ENCODE measurements around the gene POFUT2. TPM values are rescaled to one million over a fixed set of nuclear protein-coding genes. Genes with fewer than 3 reads are reported as not detected.

The POFUT2 gene
- polyA plus RNA-seq, 1 donor from 2014 or later, result 5.9 TPM

GRCh38 chr21:45291613-45292398 is 4.1 kb upstream of the POFUT2 start:
- peaks cover 2 to 23% (median 8%) of the 10 kb centered on the region in 3 donors for H3K4me1 Mint-ChIP-seq
- peak overlapping the region in 1 of 3 donors; percentile 39 for H3K27ac Mint-ChIP-seq
- peak overlapping the region in 3 of 4 donors; percentile 27 to 82 (median 43) for H3K4me3 Mint-ChIP-seq
- peaks cover 0 to 3% (median 0%) of the 10 kb centered on the region in 3 donors for H3K9me3 Mint-ChIP-seq
- no peaks in the 10 kb centered on the region for H3K36me3 Mint-ChIP-seq
- peaks cover 8% of the 10 kb centered on the region for H3K27me3 Mint-ChIP-seq

GRCh38 chr21:45290948-45291612 is 3.4 kb upstream of the POFUT2 start:
- peak overlapping the region in 1 of 4 donors; percentile 29 for H3K4me3 Mint-ChIP-seq
- H3K36me3 Mint-ChIP-seq, result no peaks in the 10 kb centered on the region
- H3K4me1 Mint-ChIP-seq, result peaks cover 2 to 16% (median 10%) of the 10 kb centered on the region in 3 donors
- H3K9me3 Mint-ChIP-seq, result no peaks in the 10 kb centered on the region
- H3K27ac Mint-ChIP-seq, result peak overlapping the region in 1 of 3 donors; percentile 54
- peaks cover 6% of the 10 kb centered on the region for H3K27me3 Mint-ChIP-seq

DNA sequence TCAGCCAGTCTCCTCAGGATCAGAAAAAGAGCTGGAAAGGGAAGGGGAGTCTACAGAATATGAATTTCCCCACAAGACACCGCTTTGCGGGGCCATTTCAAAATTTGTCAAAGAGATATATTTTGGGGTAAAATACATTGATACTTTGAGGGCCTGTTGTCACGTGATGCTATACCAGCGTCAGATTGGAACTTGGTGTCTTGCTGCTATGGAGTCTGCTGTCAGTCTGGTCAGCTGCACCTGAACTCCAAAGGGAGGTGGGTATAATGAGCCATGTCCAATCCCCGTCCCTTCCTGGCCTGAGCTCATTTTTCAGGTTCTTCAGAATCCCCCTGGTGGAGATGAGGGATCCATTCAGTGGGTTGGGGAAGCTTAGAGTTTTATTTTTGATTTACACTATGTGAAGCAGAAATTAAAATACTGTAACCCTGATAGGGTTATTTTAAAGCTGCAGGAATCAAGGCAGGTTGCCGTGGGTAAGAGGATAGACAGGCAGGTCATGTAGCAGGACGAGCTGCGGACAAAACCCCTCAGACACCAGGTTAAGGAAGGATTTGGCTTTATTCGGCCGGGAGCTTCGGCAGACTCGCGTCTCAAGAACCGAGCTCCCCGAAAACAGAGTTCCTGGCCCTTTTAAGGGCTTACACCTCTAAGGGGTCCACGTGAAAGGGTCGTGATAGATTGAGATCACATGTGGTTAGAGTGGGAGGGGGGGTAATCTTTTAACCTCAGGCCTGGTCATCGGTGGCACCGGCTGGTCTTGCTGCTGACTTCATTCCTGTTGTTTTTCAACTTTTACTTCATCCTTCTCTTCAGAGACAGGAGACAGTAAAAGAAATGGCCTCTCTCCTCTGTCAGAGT is 2.2 kb upstream of the POFUT2 start:
- Mint-ChIP-seq H3K9me3 (no peaks in the 10 kb centered on the region), H3K4me1 (peaks cover 2 to 10% (median 10%) of the 10 kb centered on the region in 3 donors), H3K27me3 (peaks cover 2% of the 10 kb centered on the region), H3K27ac (peak overlapping the region in 1 of 3 donors; percentile 84), H3K36me3 (no peaks in the 10 kb centered on the region), H3K4me3 (peak overlapping the region in 2 of 4 donors; percentile 31 to 76)

- Mint-ChIP-seq H3K27ac (peak overlapping the region in 2 of 3 donors; percentile 78 to 84), H3K27me3 (no peaks in the 10 kb centered on the region), H3K9me3 (no peaks in the 10 kb centered on the region), H3K4me1 (peaks cover 2 to 10% (median 10%) of the 10 kb centered on the region in 3 donors), H3K4me3 (peak overlapping the region in 3 of 4 donors; percentile 51 to 76 (median 72)), H3K36me3 (no peaks in the 10 kb centered on the region)
Measured at GRCh38 chr21:45289134-45289533, 1.4 kb upstream of the POFUT2 start.

DNA sequence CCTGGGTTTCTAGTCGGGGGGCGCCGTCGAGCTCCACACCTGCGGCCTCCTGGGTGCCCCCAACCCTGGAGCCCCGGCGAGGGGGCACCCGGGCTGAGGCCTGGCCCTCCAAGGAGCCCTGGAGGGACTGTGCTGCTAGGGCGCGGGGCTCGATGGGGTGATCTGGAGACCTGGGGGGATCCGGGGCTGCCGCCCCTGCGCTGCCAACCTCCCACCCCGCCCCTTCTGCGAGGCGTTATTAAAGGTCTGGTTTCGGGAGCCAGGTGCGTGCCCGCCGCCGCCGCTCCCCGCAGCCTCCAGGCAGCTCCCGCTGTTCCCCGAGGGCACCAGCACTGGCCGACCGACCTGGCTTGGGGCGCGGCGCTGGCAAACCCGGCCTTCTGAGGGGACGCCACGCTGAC is 746 bp upstream of the POFUT2 start:
- Mint-ChIP-seq H3K9me3 (no peaks in the 10 kb centered on the region), H3K27me3 (no peaks in the 10 kb centered on the region), H3K4me1 (peaks cover 2 to 10% (median 10%) of the 10 kb centered on the region in 3 donors), H3K4me3 (peak overlapping the region; percentile 65 to 84 (median 74)), H3K27ac (peak overlapping the region in 2 of 3 donors; percentile 78 to 84), H3K36me3 (no peaks in the 10 kb centered on the region)

DNA sequence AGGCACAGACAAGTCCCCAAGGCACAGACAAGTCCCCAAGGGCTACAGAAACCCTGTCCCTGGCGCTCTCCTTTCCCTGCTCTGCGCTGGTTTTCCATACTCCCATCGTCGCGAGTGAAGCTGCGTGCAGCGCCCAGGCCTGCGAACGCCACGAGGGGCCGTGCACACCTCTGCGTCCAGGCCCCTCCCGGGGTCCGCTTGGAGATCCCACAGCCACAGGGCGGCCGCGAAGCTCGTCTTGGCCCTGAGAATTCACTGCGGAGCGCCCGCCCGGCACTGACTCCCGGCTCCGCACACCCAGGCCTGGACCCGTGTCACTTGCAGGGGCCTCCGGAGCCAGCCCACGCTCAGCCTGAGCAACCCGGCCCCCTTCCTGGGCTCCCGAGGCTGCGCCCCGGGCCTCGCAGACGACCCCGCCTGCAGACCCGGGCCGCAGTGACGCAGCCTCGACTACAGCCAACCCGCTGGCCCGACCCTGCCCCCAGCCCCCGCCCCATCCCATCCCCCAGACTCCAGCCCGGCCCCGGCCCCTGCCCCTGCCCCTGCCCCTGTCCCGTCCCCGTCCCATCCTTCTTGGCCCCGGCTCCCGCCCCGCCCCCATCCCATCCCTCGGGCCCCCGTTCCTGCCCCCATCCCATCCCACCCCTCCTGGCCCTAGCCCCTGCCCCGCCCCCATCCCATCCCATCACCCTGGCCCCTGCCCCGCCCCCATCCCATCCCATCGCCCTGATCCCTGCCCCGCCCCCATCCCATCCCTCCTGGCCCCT is 841 bp downstream of the POFUT2 start:
- peak overlapping the region in 3 of 4 donors; percentile 52 to 94 (median 63) for H3K4me3 Mint-ChIP-seq
- no peaks in the 10 kb centered on the region for H3K9me3 Mint-ChIP-seq
- H3K27ac Mint-ChIP-seq, result peak overlapping the region in 1 of 3 donors; percentile 87
- H3K27me3 Mint-ChIP-seq, result no peaks in the 10 kb centered on the region
- no peaks in the 10 kb centered on the region for H3K36me3 Mint-ChIP-seq
- H3K4me1 Mint-ChIP-seq, result peaks cover 0 to 10% (median 3%) of the 10 kb centered on the region in 3 donors

DNA sequence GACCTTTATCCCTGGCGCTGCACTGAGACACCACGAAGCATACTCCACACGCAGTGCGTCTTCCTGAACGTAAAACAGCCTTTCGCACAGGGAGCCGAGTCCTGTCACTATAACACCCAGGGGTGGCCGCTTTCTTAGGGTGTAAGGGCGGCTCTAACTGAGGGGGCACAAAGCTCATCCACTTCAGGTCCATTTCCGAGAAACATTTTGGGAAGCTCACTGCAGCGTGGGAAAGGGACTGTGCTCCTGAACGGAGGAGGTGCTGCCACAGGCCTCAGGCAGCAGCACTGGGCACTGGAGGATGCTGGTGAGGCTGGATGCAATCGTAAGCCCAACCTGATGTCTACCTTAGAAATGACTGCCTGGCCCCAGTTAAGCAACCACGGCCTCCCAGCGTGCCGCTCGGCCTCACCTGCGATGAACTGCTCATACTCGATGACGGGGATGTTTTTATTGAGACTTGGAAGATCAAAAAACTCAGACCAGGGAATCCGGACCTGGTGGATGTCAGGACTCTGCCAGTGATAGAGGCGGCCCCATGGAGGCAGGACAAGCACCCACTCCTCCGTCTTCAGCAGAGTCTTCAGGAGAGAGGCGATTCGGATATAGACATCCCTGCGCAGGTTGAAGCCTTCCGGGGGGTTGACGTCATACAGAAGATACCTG is 2.3 kb downstream of the POFUT2 start:
- H3K4me1 Mint-ChIP-seq, result peaks cover 0 to 3% (median 1%) of the 10 kb centered on the region in 3 donors
- peak overlapping the region; percentile 8 to 89 (median 20) for H3K4me3 Mint-ChIP-seq
- H3K36me3 Mint-ChIP-seq, result no peaks in the 10 kb centered on the region
- no peaks in the 10 kb centered on the region for H3K27me3 Mint-ChIP-seq
- peak overlapping the region in 1 of 3 donors; percentile 87 for H3K27ac Mint-ChIP-seq
- H3K9me3 Mint-ChIP-seq, result no peaks in the 10 kb centered on the region

DNA sequence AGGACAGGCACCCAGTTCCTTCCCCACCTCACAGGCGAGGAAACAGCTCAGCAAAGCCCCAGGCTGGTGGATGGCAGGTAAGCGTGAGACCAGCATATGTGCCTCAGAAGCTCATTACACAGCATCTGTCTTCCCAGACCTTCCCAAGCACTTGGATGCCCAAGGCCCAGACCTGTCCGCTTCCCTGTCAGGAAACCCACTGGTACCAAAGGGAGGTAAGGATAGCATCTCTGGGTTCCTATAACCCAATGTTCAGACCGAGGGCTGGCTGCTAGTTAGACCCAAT is 3.3 kb downstream of the POFUT2 start:
- Mint-ChIP-seq H3K4me3 (peak overlapping the region in 1 of 4 donors; percentile 89), H3K27ac (no peak overlapping the region), H3K4me1 (peaks cover 0 to 3% (median 1%) of the 10 kb centered on the region in 3 donors), H3K9me3 (no peaks in the 10 kb centered on the region), H3K36me3 (peaks cover 2% of the 10 kb centered on the region), H3K27me3 (no peaks in the 10 kb centered on the region)

DNA sequence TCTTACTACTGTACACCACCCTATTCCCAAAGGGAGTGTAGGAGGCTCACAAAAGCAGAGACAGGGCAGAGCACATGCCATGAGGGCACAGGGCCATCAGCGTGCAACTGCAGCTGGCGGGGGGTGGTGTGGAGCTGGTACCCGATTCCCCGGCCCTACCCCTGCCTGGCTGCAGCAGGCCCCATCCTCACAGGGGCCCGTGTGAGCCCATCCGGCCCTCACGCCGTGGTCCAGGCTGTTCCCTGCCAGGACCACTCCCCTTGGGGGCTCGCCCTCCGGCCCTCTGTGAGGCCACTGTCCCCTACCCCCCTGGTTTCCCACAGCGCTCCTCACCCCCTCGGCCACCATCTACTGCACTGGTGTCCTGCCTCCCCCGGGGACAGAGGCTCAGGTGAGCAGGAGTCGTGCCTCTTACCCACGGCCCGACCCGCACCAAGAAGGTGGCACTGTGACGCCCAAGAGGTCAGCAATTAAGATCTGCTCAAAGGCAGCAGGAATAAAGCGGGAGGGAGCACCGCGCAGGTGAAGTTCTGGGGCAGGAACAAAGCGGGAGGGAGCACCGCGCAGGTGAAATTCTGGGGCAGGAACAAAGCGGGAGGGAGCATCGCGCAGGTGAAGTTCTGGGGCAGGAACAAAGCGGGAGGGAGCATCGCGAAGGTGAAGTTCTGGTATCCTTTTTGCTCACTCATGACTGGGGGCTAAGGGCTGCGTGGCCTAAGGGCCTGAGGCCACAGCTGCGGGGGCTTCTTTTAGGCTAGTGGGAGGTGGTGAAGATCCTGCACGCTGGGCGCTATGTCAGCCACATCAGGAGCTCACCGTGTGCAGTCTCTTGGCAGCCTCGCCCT is 3.9 kb downstream of the POFUT2 start:
- Mint-ChIP-seq H3K9me3 (no peaks in the 10 kb centered on the region), H3K36me3 (peaks cover 2% of the 10 kb centered on the region), H3K27ac (no peak overlapping the region), H3K27me3 (no peaks in the 10 kb centered on the region), H3K4me3 (peak overlapping the region in 1 of 4 donors; percentile 57), H3K4me1 (peaks cover 0 to 3% (median 1%) of the 10 kb centered on the region in 3 donors)

DNA sequence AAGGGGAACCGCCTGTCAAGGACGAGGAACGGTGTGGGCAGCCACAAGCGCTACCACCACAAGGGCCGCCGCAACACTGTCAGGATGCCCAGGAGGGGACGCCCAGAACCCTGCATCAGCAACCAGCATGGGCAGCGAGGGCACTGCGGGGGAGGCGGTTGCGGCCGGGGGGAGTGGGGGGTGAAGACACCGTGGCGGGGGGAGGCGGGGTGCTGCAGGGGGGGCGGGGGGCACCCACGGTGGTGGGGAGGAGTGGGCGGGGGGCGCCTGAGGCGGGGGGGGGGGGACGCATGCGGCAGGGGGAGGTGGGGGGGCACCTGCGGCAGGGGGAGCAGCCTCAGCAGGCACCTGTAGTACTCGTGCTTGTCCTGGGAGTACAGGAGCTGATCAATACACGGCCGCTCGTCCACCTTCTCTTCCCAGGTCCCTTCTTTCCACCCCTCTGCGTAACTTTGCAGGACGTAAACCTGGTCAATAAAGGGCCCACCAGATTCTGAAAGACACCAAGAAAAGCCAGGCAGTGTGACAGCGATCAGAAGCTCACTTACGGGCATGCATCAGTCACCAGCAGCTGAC is 4.6 kb downstream of the POFUT2 start:
- Mint-ChIP-seq H3K9me3 (no peaks in the 10 kb centered on the region), H3K27ac (no peak overlapping the region), H3K4me1 (peaks cover 0 to 3% (median 1%) of the 10 kb centered on the region in 3 donors), H3K4me3 (peak overlapping the region in 1 of 4 donors; percentile 57), H3K27me3 (no peaks in the 10 kb centered on the region), H3K36me3 (peaks cover 2% of the 10 kb centered on the region)

DNA sequence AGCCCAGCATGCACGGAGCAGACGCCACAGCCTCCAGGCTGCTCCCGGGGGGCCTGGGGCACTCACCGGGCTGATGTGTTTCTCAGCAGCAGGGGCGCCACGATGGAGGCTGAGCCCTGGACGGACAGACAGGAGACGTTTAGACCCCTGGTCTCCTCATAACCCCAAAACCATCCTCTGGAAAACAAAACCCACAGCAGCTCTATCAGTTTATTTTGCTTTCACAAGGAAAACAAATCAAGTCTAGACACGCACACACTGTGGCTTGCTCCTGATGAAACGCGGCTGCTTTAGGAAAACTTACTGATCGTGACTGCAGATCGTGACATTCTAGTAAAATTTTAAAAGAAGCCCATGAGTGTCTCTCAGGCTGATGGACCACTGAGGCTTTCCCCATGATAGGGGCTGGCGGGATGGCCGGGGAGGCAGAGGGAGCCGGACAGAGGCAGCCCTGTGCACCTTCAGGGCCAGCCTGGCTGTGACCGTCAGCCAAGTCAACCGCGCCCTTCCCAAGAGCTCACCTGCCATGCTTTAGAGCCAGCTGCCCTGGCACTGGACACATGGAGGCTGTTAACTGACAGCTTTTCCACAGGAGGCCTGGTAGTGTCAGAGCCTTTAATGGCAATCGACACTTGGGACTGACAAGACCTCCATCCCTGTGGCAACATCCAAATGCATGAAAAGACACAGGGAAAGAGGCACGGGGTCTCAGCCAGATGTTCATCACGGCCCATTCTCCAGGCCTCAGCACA is 5.2 kb downstream of the POFUT2 start:
- H3K27me3 Mint-ChIP-seq, result no peaks in the 10 kb centered on the region
- H3K9me3 Mint-ChIP-seq, result no peaks in the 10 kb centered on the region
- H3K27ac Mint-ChIP-seq, result no peak overlapping the region
- peaks cover 0 to 3% (median 1%) of the 10 kb centered on the region in 3 donors for H3K4me1 Mint-ChIP-seq
- H3K36me3 Mint-ChIP-seq, result peaks cover 2% of the 10 kb centered on the region
- H3K4me3 Mint-ChIP-seq, result peak overlapping the region in 1 of 4 donors; percentile 57
